Measurements from ENCODE around the gene SLC2A2.

SLC2A2 gene

DNA sequence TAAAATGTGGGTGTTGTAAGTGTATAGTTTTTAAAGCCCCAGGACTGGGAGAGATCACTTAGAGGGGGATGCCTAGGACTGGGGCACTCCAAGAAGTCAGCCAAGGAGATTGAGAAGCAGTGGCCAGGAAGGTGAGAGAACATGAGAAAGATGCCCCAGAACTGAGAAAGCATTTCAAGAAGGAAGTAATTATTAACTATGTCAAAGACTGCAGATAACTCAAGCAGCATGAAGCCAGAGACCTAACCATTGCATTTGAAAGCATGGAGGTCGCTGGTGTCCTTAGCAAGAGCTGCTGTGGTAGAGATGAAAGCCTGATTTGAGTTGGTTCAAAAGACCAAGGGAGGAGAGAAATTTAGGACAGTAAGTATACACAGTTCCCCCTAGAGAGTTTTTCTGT is 30.6 kb upstream of the SLC2A2 start:
- Histone ChIP-seq H3K27ac (ENCODE audit: insufficient read depth, low read depth, low read length, poor library complexity, severe bottlenecking) (no peak overlapping the region), H3K27me3 (ENCODE audit: control insufficient read depth, insufficient read depth, low read length, poor library complexity, severe bottlenecking) (no peaks in the 10 kb centered on the region), H3K4me1 (ENCODE audit: control insufficient read depth, insufficient read depth, low read length) (no peaks in the 10 kb centered on the region), H3K4me3 (ENCODE audit: insufficient read depth, low read depth, low read length) (no peak overlapping the region), H3K9me3 (ENCODE audit: control insufficient read depth, low read length) (no peaks in the 10 kb centered on the region), H3K36me3 (ENCODE audit: control insufficient read depth, insufficient read depth, low read length) (no peaks in the 10 kb centered on the region)
- 87 to 88% methylated on average over 1 of the region's 1 CpG for WGBS, 2 experiments

DNA sequence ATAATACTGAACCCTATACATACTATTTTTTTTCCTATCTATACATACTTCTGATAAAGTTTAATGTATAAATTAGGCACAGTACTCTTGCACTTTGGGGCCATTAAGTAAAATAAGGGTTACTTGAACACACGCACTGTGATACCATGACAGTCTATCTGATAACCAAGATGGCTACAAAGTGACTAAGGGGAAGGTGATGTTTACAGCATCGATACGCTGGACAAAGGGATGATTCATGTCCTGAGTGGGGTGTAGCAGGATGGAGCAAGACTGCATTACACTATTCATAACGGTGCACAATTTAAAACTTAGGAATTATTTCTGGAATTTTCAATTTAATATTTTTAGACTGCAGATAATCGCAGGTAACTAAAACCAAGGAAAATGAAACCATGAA is 30.0 kb upstream of the SLC2A2 start:
- H3K27me3 ChIP-seq (ENCODE audit: control insufficient read depth, insufficient read depth, low read length, poor library complexity, severe bottlenecking): no peaks in the 10 kb centered on the region
- H3K9me3 ChIP-seq (ENCODE audit: control insufficient read depth, low read length): no peaks in the 10 kb centered on the region
- H3K4me3 ChIP-seq (ENCODE audit: insufficient read depth, low read depth, low read length): no peak overlapping the region
- H3K36me3 ChIP-seq (ENCODE audit: control insufficient read depth, insufficient read depth, low read length): no peaks in the 10 kb centered on the region
- H3K27ac ChIP-seq (ENCODE audit: insufficient read depth, low read depth, low read length, poor library complexity, severe bottlenecking): no peak overlapping the region
- WGBS, 2 experiments: 96 to 99% methylated on average over 4 to 5 of the region's 5 CpGs
- no peaks in the 10 kb centered on the region for H3K4me1 ChIP-seq (ENCODE audit: control insufficient read depth, insufficient read depth, low read length)

DNA sequence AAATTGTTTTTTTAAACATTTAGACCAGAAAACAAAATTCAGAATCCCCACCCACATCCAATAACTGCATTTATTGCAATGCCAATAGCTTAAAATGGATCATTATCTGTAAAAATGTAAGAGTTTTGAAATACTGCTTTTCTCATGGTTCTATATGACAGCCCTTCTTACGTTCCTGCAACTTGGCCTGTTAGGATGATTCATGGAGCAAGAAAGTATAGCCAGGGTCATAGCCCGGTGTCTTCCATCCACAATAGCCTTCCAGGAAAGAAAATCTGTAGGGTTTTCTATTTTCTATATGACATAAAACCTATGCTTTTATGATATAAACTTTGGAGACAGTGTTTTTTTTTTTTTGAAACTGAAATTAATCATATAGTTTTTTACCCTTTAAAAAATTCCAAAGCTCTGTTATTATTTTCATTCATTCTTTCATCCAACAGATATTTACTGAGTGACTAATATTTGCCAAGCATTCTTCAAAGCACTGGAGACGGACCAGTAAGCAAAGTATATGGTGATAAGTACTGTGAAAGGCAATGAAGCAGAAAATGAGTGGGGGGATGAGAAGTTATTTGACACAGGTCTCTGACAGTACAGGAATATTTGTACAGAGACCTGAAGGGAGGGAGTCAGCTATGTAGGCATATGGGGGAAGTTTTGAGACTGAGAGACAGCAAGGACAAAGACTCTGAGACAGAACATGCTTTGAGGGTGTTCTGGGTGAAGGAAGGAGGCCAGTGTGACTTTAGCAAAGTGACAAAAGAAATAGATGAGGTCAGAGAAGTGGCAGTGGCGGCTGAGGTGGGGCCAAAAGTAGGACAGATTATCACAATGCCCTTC is 29.0 kb upstream of the SLC2A2 start:
- Histone ChIP-seq H3K4me1 (ENCODE audit: control insufficient read depth, insufficient read depth, low read length) (no peaks in the 10 kb centered on the region), H3K27me3 (ENCODE audit: control insufficient read depth, insufficient read depth, low read length, poor library complexity, severe bottlenecking) (no peaks in the 10 kb centered on the region), H3K4me3 (ENCODE audit: insufficient read depth, low read depth, low read length) (no peak overlapping the region), H3K9me3 (ENCODE audit: control insufficient read depth, low read length) (no peaks in the 10 kb centered on the region), H3K27ac (ENCODE audit: insufficient read depth, low read depth, low read length, poor library complexity, severe bottlenecking) (no peak overlapping the region), H3K36me3 (ENCODE audit: control insufficient read depth, insufficient read depth, low read length) (no peaks in the 10 kb centered on the region)
- WGBS, 2 experiments: 89 to 91% methylated on average over 4 of the region's 4 CpGs

DNA sequence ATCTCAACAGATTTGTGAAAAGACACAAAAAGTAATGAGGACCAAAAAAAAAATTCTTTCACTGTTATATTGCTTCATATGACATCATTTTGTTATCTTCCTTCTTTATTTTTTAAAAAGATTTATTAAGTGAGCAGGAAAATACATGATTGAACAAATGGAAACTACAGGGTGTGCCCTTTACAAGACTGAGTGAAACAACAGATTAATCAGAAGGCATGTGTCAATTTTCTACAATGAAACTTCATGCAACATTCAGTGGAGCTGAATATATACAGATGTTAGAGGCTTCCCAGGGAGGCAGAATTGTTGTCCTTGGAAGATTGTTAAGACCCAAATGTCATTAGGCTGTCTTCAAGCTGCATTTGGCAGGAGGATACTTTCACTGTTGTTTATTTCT is 28.4 kb upstream of the SLC2A2 start:
- Histone ChIP-seq H3K4me3 (ENCODE audit: insufficient read depth, low read depth, low read length) (no peak overlapping the region), H3K27ac (ENCODE audit: insufficient read depth, low read depth, low read length, poor library complexity, severe bottlenecking) (no peak overlapping the region), H3K27me3 (ENCODE audit: control insufficient read depth, insufficient read depth, low read length, poor library complexity, severe bottlenecking) (no peaks in the 10 kb centered on the region), H3K9me3 (ENCODE audit: control insufficient read depth, low read length) (no peaks in the 10 kb centered on the region), H3K36me3 (ENCODE audit: control insufficient read depth, insufficient read depth, low read length) (no peaks in the 10 kb centered on the region), H3K4me1 (ENCODE audit: control insufficient read depth, insufficient read depth, low read length) (no peaks in the 10 kb centered on the region)

DNA sequence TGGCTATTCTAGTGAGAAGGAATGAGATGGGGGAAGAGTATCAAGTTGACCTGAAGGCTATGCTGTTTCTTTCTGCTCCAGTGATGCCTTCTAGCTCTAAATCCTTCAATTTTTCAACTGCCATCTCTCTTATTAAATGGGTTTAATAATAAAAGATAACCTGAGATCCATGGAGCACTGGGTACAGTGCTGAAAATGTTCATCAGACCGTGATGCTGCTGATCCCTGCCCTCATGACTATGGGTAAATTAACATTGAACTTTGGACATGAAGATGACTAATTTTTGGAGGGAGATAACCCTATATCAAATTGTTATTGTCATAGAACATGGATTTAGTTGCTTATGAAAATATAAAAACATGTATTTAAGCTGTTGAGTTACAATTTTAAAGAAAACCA is 27.7 kb upstream of the SLC2A2 start:
- Histone ChIP-seq H3K4me1 (ENCODE audit: control insufficient read depth, insufficient read depth, low read length) (no peaks in the 10 kb centered on the region), H3K36me3 (ENCODE audit: control insufficient read depth, insufficient read depth, low read length) (no peaks in the 10 kb centered on the region), H3K4me3 (ENCODE audit: insufficient read depth, low read depth, low read length) (no peak overlapping the region), H3K27ac (ENCODE audit: insufficient read depth, low read depth, low read length, poor library complexity, severe bottlenecking) (no peak overlapping the region), H3K9me3 (ENCODE audit: control insufficient read depth, low read length) (no peaks in the 10 kb centered on the region), H3K27me3 (ENCODE audit: control insufficient read depth, insufficient read depth, low read length, poor library complexity, severe bottlenecking) (no peaks in the 10 kb centered on the region)
- 90 to 100% methylated on average over 1 of the region's 1 CpG for WGBS, 2 experiments

DNA sequence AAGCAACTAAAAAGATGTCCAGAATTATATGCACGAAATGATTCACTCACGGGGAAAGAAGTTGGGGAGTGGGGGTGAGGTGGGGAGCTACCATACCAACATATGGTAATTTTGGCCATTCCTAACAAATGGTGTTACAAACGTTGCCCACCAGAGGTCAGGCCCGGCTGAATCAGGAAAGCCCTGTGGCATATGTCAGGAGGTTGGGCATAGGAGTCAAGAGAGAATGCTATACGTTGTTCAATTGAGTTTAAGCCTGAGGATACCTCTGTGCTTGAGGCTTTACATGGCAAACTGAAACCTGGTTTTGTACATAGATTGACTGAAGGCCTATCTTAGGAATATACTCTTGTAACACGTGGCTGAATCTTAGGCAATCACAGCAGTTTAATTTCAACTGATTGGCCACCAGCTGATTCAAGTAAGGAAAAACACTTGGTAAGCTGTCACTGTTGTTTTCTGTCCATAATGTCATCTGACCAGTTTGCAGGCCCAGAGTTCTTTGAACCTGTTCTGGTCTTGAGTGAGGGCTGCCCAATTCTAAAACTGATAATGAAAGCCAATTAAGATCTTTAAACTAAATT is 23.4 kb upstream of the SLC2A2 start:
- Histone ChIP-seq H3K36me3 (ENCODE audit: control insufficient read depth, insufficient read depth, low read length) (no peaks in the 10 kb centered on the region), H3K4me3 (ENCODE audit: insufficient read depth, low read depth, low read length) (no peak overlapping the region), H3K27me3 (ENCODE audit: control insufficient read depth, insufficient read depth, low read length, poor library complexity, severe bottlenecking) (no peaks in the 10 kb centered on the region), H3K9me3 (ENCODE audit: control insufficient read depth, low read length) (no peaks in the 10 kb centered on the region), H3K27ac (ENCODE audit: insufficient read depth, low read depth, low read length, poor library complexity, severe bottlenecking) (no peak overlapping the region), H3K4me1 (ENCODE audit: control insufficient read depth, insufficient read depth, low read length) (no peaks in the 10 kb centered on the region)
- 18 to 20% methylated on average over 6 of the region's 6 CpGs for WGBS, 2 experiments

DNA sequence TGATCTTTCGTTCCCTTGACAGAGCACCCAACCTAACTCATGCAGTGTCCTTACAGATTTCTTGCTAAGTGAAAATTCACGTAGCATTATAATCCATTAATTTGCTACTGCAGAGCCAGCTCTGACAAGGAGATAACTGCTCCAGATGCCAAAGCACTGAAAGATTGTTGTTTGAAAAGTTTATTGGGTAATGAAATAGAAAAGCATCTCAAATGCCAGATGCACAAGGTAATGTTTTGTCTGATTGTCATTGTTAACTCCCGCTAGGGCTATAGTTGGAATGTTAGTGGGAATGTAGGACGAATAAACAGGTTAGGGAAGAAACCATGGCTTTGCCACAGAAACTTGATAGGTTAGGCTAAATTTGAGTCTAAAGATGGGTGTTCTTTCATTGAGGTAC is 20.2 kb upstream of the SLC2A2 start:
- Histone ChIP-seq H3K9me3 (ENCODE audit: control insufficient read depth, low read length) (no peaks in the 10 kb centered on the region), H3K27ac (ENCODE audit: insufficient read depth, low read depth, low read length, poor library complexity, severe bottlenecking) (no peak overlapping the region), H3K4me3 (ENCODE audit: insufficient read depth, low read depth, low read length) (no peak overlapping the region), H3K36me3 (ENCODE audit: control insufficient read depth, insufficient read depth, low read length) (no peaks in the 10 kb centered on the region), H3K4me1 (ENCODE audit: control insufficient read depth, insufficient read depth, low read length) (no peaks in the 10 kb centered on the region), H3K27me3 (ENCODE audit: control insufficient read depth, insufficient read depth, low read length, poor library complexity, severe bottlenecking) (no peaks in the 10 kb centered on the region)
- 81 to 87% methylated on average over 4 of the region's 4 CpGs for WGBS, 2 experiments

DNA sequence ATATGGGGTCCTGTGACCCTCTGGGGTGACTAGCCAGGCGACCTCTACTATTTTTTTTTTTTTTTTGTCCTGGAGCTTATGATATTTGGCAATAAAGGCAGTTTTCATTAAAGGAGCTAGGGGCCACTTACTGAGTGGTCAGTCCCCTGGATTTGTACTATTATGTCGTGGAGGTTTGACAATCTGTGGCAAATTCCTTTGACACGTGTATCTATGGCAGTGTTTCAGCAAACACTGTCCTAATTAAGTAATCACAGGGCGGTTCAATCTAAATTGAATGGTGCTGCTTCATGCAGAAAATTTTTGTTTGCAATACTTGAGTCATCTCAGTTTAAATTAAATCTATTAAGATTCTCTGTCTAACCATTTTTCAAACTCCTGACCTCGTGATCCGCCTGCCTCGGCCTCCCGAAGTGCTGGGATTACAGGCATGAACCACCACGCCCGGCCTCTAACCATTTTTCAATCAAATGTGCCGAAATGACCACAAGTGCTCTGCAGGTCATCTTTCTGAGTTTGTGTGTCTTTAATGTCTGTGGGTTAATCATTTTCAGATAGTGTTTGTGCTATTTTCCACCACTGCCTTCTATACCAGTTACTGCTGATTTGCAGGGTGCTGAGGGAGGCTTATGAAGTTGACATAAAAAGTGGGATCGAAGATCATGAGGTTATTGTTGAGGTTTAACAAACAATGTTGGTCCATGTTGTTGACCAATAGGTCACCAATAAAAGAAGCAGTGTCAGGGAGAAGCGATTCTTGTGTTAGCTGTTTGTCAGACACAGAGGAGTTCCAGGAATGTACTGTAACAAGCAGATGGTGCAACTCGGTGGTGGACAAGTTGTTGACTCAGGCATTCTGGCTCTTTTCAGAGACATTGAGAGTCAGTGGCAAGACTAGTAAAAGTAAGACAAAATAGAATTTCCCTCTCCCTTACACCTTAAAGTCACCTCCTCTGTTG is 18.6 kb upstream of the SLC2A2 start:
- WGBS, 2 experiments: 90 to 94% methylated on average over 14 of the region's 14 CpGs
- Histone ChIP-seq H3K4me1 (ENCODE audit: control insufficient read depth, insufficient read depth, low read length) (no peaks in the 10 kb centered on the region), H3K9me3 (ENCODE audit: control insufficient read depth, low read length) (no peaks in the 10 kb centered on the region), H3K4me3 (ENCODE audit: insufficient read depth, low read depth, low read length) (no peak overlapping the region), H3K36me3 (ENCODE audit: control insufficient read depth, insufficient read depth, low read length) (no peaks in the 10 kb centered on the region), H3K27ac (ENCODE audit: insufficient read depth, low read depth, low read length, poor library complexity, severe bottlenecking) (no peak overlapping the region), H3K27me3 (ENCODE audit: control insufficient read depth, insufficient read depth, low read length, poor library complexity, severe bottlenecking) (no peaks in the 10 kb centered on the region)

DNA sequence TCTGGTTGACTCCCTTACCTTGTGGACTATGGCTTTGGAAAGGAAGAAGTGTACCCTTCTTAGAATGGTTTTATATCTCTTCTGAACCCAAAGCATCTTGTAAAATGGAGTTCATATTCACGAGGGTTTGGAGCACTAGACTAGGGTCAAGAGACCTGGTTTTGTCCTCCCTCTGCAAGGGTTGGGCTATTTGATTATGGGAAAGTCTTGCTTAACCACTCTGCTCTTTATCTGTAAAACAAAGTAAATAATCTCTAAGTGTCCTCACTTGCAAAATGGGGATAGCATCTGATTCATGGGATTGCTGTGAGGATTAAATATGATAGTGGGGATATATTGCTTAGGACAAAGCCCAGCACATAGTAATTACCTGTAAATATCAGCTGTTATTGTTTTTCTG is 17.9 kb upstream of the SLC2A2 start:
- H3K36me3 ChIP-seq (ENCODE audit: control insufficient read depth, insufficient read depth, low read length): no peaks in the 10 kb centered on the region
- H3K9me3 ChIP-seq (ENCODE audit: control insufficient read depth, low read length): no peaks in the 10 kb centered on the region
- no peak overlapping the region for H3K4me3 ChIP-seq (ENCODE audit: insufficient read depth, low read depth, low read length)
- WGBS, 2 experiments: 14 to 40% methylated on average over 1 of the region's 1 CpG
- H3K27me3 ChIP-seq (ENCODE audit: control insufficient read depth, insufficient read depth, low read length, poor library complexity, severe bottlenecking): no peaks in the 10 kb centered on the region
- H3K27ac ChIP-seq (ENCODE audit: insufficient read depth, low read depth, low read length, poor library complexity, severe bottlenecking): no peak overlapping the region
- no peaks in the 10 kb centered on the region for H3K4me1 ChIP-seq (ENCODE audit: control insufficient read depth, insufficient read depth, low read length)

DNA sequence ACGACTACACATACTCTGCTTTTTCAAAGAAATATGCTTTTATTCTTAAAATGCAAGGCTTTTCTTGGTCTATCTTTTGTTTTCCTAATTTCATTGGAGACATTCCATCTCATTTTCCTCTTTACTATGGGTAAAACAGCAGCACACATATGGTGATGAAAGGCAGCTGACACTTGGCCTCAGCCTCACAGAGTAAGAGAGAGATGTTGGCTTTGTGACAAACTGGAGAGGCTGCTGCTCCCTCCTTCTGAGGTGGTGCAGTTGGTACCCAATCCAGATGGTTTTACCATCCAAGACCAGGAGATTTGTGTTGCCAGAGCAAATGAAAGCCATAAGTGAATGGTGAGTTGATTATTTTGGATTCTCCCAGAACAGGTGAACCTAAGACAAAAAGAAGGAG is 13.2 kb upstream of the SLC2A2 start:
- Histone ChIP-seq H3K4me1 (ENCODE audit: control insufficient read depth, insufficient read depth, low read length) (no peaks in the 10 kb centered on the region), H3K27me3 (ENCODE audit: control insufficient read depth, insufficient read depth, low read length, poor library complexity, severe bottlenecking) (no peaks in the 10 kb centered on the region), H3K9me3 (ENCODE audit: control insufficient read depth, low read length) (no peaks in the 10 kb centered on the region), H3K27ac (ENCODE audit: insufficient read depth, low read depth, low read length, poor library complexity, severe bottlenecking) (no peak overlapping the region), H3K36me3 (ENCODE audit: control insufficient read depth, insufficient read depth, low read length) (no peaks in the 10 kb centered on the region), H3K4me3 (ENCODE audit: insufficient read depth, low read depth, low read length) (no peak overlapping the region)
- 75 to 93% methylated on average over 1 of the region's 1 CpG for WGBS, 2 experiments
